H1 (cell line): ENCODE measurements around the gene BABAM2. TPM values are rescaled to one million over a fixed set of nuclear protein-coding genes. Genes with fewer than 3 reads are reported as not detected.

Experiments
- CTCF ChIA-PET: fragments of 300-600 bp; sonication (Branson Sonifier 250); formaldehyde crosslinking; loops from one replicate; lab custom pipeline; 2021; ENCODE audit not compliant: partially characterized antibody; lab: Charles Lee
- POLR2A ChIA-PET: fragments of 300-600 bp; sonication (Branson Sonifier 250); formaldehyde crosslinking; loops from one replicate; lab custom pipeline; 2021; ENCODE audit warnings: inconsistent platforms; ENCODE audit not compliant: partially characterized antibody; lab: Charles Lee
- DNase-seq, 2 experiments: peaks; one replicate each; pipeline versions ENCODE4 v3.0.0 to v3.0.0-alpha.2; 2010 to 2022; ENCODE audit warnings: low spot score in 2 of 2, low read depth in 1 of 2, mixed read lengths in 1 of 2
- FAIRE-seq: peaks from 2 replicates; lab custom pipeline; 2011; peaks lifted over from hg19 to GRCh38; lab: Jason Lieb, UNC
- H2AFZ ChIP-seq: 2 replicates; pipeline ENCODE4 v1.8.1; 2012; ENCODE audit warnings: low read length, inconsistent platforms
- H2AK5ac ChIP-seq: 2 replicates; pipeline ENCODE4 v1.6.1; 2013; ENCODE audit warnings: low read depth, low read length
- H2BK120ac ChIP-seq: replicated peaks from 2 replicates; pipeline ENCODE3; 2013; ENCODE audit warnings: low read depth, low read length, inconsistent platforms
- H2BK12ac ChIP-seq: 2 replicates; pipeline ENCODE4 v1.6.1; 2013; ENCODE audit warnings: low read depth, low read length
- H2BK15ac ChIP-seq: 2 replicates; pipeline ENCODE4 v1.6.1; 2013; ENCODE audit warnings: low read length
- H2BK20ac ChIP-seq: 2 replicates; pipeline ENCODE4 v1.6.1; 2013; ENCODE audit warnings: low read length
- H2BK5ac ChIP-seq: 2 replicates; pipeline ENCODE4 v1.6.1; 2013; ENCODE audit warnings: low read depth, low read length
- H3K14ac ChIP-seq: 2 replicates; pipeline ENCODE4 v1.6.1; 2013; ENCODE audit warnings: inconsistent platforms; ENCODE audit not compliant: insufficient read length
- H3K18ac ChIP-seq: 2 replicates; pipeline ENCODE4 v1.6.1; 2013; ENCODE audit warnings: low read length; ENCODE audit errors: extremely low read depth
- H3K23ac ChIP-seq: 2 replicates; pipeline ENCODE4 v1.6.1; 2013; ENCODE audit warnings: inconsistent platforms; ENCODE audit not compliant: insufficient read length
- H3K23me2 ChIP-seq: 2 replicates; pipeline ENCODE4 v1.6.1; 2013; ENCODE audit warnings: low read depth, low read length
- H3K27ac ChIP-seq: 2 replicates; pipeline ENCODE4 v1.6.1; 2011; ENCODE audit warnings: low read depth, low read length, inconsistent platforms
- H3K27me3 ChIP-seq, 4 experiments: replicated peaks in 1 of 4; 1 replicate in 1 of 4; 2 replicates in 3 of 4; pipeline versions ENCODE4 v1.6.1 to v1.8.1; 2011 to 2013; ENCODE audit warnings: low read length in 3 of 4, mild to moderate bottlenecking in 3 of 4, inconsistent platforms in 2 of 4, mixed read lengths in 2 of 4, moderate library complexity in 1 of 4; ENCODE audit not compliant: control insufficient read depth in 3 of 4, insufficient read depth in 3 of 4; ENCODE audit errors: extremely low read depth in 1 of 4
- H3K36me3 ChIP-seq, 4 experiments: 2 replicates each; pipeline versions ENCODE4 v1.6.1 to v1.8.1; 2011 to 2013; ENCODE audit warnings: mild to moderate bottlenecking in 4 of 4, low read length in 3 of 4, moderate library complexity in 2 of 4, control low read depth in 1 of 4, inconsistent platforms in 1 of 4; ENCODE audit not compliant: insufficient read depth in 4 of 4, control insufficient read depth in 2 of 4
- H3K4ac ChIP-seq: replicated peaks from 2 replicates; pipeline ENCODE3; 2013; ENCODE audit warnings: low read length, low read depth, mixed read lengths, inconsistent platforms; ENCODE audit not compliant: insufficient read length
- H3K4me1 ChIP-seq, 4 experiments: replicated peaks in 1 of 4; 1 replicate in 1 of 4; 2 replicates in 3 of 4; pipeline versions ENCODE4 v1.6.1 to v1.8.1; 2011 to 2013; ENCODE audit warnings: low read length in 3 of 4, inconsistent platforms in 2 of 4, mixed read lengths in 1 of 4; ENCODE audit not compliant: insufficient read depth in 4 of 4, control insufficient read depth in 3 of 4
- H3K4me2 ChIP-seq, 2 experiments: 2 replicates each; pipeline versions ENCODE4 v1.6.1 to v1.8.1; 2011 to 2013; ENCODE audit warnings: low read depth in 2 of 2, low read length in 2 of 2, control low read depth in 1 of 2, inconsistent platforms in 1 of 2, mild to moderate bottlenecking in 1 of 2; ENCODE audit not compliant: insufficient read depth in 1 of 2
- H3K4me3 ChIP-seq, 4 experiments: fragments of 200-600, 300-600 bp in 1 of 4; sonication (generic), shearing (Covaris generic), sonication (Bioruptor Twin) in 1 of 4; 2 replicates each; pipeline versions ENCODE4 v1.5.1 to v1.8.1; 2011 to 2016; ENCODE audit warnings: low read length in 4 of 4, low read depth in 3 of 4, control low read depth in 2 of 4, inconsistent platforms in 2 of 4, mild to moderate bottlenecking in 2 of 4, mixed read lengths in 1 of 4, moderate library complexity in 1 of 4; ENCODE audit not compliant: insufficient read depth in 2 of 4; ENCODE audit errors: extremely low read depth in 1 of 4
- H3K56ac ChIP-seq: replicated peaks from 2 replicates; pipeline ENCODE3; 2013; ENCODE audit warnings: low read depth, mild to moderate bottlenecking, mixed read lengths, low read length, inconsistent platforms; ENCODE audit not compliant: insufficient read length
- H3K79me1 ChIP-seq: 2 replicates; pipeline ENCODE4 v1.6.1; 2013; ENCODE audit warnings: low read depth, low read length, control low read depth
- H3K79me2 ChIP-seq, 2 experiments: 2 replicates each; pipeline versions ENCODE4 v1.6.1 to v1.8.1; 2012 to 2013; ENCODE audit warnings: low read length in 2 of 2, mild to moderate bottlenecking in 2 of 2, inconsistent platforms in 1 of 2; ENCODE audit not compliant: insufficient read depth in 2 of 2, control insufficient read depth in 1 of 2
- H3K9ac ChIP-seq, 4 experiments: replicated peaks in 1 of 4; 1 replicate in 1 of 4; 2 replicates in 3 of 4; pipeline versions ENCODE4 v1.6.1 to v1.8.1; 2011 to 2013; ENCODE audit warnings: low read depth in 3 of 4, low read length in 3 of 4, control low read depth in 2 of 4, mild to moderate bottlenecking in 2 of 4, moderate library complexity in 2 of 4, inconsistent platforms in 1 of 4; ENCODE audit errors: extremely low read depth in 1 of 4
- H3K9me3 ChIP-seq, 2 experiments: 2 replicates each; pipeline versions ENCODE4 v1.6.1 to v1.8.1; 2012 to 2013; ENCODE audit warnings: mild to moderate bottlenecking in 2 of 2, moderate library complexity in 2 of 2, control low read depth in 1 of 2, inconsistent platforms in 1 of 2, low read depth in 1 of 2, low read length in 1 of 2, mixed read lengths in 1 of 2; ENCODE audit not compliant: insufficient read depth in 2 of 2
- H4K20me1 ChIP-seq, 2 experiments: replicated peaks in 1 of 2; 2 replicates each; pipeline versions ENCODE3 to v1.8.1; 2011 to 2013; ENCODE audit warnings: inconsistent platforms in 2 of 2, low read length in 2 of 2, mild to moderate bottlenecking in 1 of 2; ENCODE audit not compliant: insufficient read depth in 2 of 2, control insufficient read depth in 1 of 2
- H4K5ac ChIP-seq: 2 replicates; pipeline ENCODE4 v1.6.1; 2013; ENCODE audit warnings: low read length, low read depth, mixed read lengths, inconsistent platforms; ENCODE audit not compliant: insufficient read length
- H4K8ac ChIP-seq: 2 replicates; pipeline ENCODE4 v1.8.0; 2013; ENCODE audit warnings: mild to moderate bottlenecking, moderate library complexity, low read length, inconsistent platforms; ENCODE audit not compliant: insufficient read depth; ENCODE audit errors: extremely low read depth
- H4K91ac ChIP-seq: replicated peaks from 2 replicates; pipeline ENCODE3; 2013; ENCODE audit warnings: low read length, mixed read lengths, inconsistent platforms; ENCODE audit not compliant: insufficient read length
- ATF2 ChIP-seq: IDR thresholded peaks from 2 replicates; pipeline ENCODE4 v1.6.1; 2012; ENCODE audit warnings: low read length, inconsistent platforms
- CEBPB ChIP-seq: IDR thresholded peaks from 2 replicates; pipeline ENCODE4 v1.6.1; 2012; ENCODE audit warnings: low read depth, low read length
- CHD1 ChIP-seq: IDR thresholded peaks from 2 replicates; pipeline ENCODE4 v1.6.1; 2012; ENCODE audit warnings: low read depth, low read length, improper control_type of control experiment
- E2F6 ChIP-seq: IDR thresholded peaks from 2 replicates; pipeline ENCODE4 v1.6.1; 2012; ENCODE audit warnings: inconsistent platforms
- EP300 ChIP-seq, 2 experiments: IDR thresholded peaks; 1 replicate in 1 of 2; 2 replicates in 1 of 2; pipeline ENCODE4 v1.6.1; 2011 to 2012; ENCODE audit warnings: low read depth in 2 of 2, low read length in 2 of 2, mild to moderate bottlenecking in 2 of 2, borderline replicate concordance in 1 of 2, inconsistent platforms in 1 of 2, moderate library complexity in 1 of 2
- EZH2 ChIP-seq: fragments of 200-600 bp; sonication (generic); IDR thresholded peaks from 2 replicates; pipeline ENCODE4 v1.7.1; 2012; ENCODE audit warnings: low read depth, mild to moderate bottlenecking, moderate library complexity, low read length, inconsistent platforms; ENCODE audit not compliant: severe bottlenecking
- FOSL1 ChIP-seq: IDR thresholded peaks from 2 replicates; pipeline ENCODE4 v1.6.1; 2011; ENCODE audit warnings: mild to moderate bottlenecking, low read depth, low read length, moderate library complexity; ENCODE audit not compliant: insufficient read depth
- GABPA ChIP-seq: IDR thresholded peaks from 2 replicates; pipeline ENCODE4 v1.6.1; 2011; ENCODE audit warnings: mild to moderate bottlenecking, low read length, moderate library complexity, borderline replicate concordance; ENCODE audit not compliant: insufficient read depth
- JUND ChIP-seq: IDR thresholded peaks from 2 replicates; pipeline ENCODE4 v1.6.1; 2011; ENCODE audit warnings: mild to moderate bottlenecking, improper control_type of control experiment, low read length
- POLR2AphosphoS5 ChIP-seq: IDR thresholded peaks from 2 replicates; pipeline ENCODE4 v1.6.1; 2011; ENCODE audit warnings: low read depth, low read length
- TBP ChIP-seq: IDR thresholded peaks from 2 replicates; pipeline ENCODE4 v1.6.1; 2011; ENCODE audit warnings: low read depth, low read length, improper control_type of control experiment
- TEAD4 ChIP-seq: IDR thresholded peaks from 2 replicates; pipeline ENCODE4 v1.6.1; 2012; ENCODE audit warnings: low read depth, low read length, inconsistent platforms, mixed read lengths
- ZNF274 ChIP-seq: IDR thresholded peaks from 2 replicates; pipeline ENCODE4 v1.7.0; 2012; ENCODE audit warnings: low read length, borderline replicate concordance; ENCODE audit errors: extremely low read depth
- whole genome bisulfite sequencing, 2 experiments: shearing (Covaris generic) in 1 of 2; methylation state at CpG; one replicate each; pipeline versions ENCODE4 v1.1.6 to v1.1.7; 2013 to 2015; ENCODE audit warnings: low lambda C conversion rate in 2 of 2, mixed read lengths in 2 of 2, inconsistent platforms in 1 of 2, low coverage in 1 of 2, missing lambda C conversion rate in 1 of 2; ENCODE audit not compliant: insufficient replicate concordance in 2 of 2, insufficient coverage in 1 of 2, insufficient read length in 1 of 2; ENCODE audit errors: extremely low coverage in 1 of 2, missing lambda C conversion rate in 1 of 2; 5-methylcytosine and 5-hydroxymethylcytosine counted together
- polyA plus RNA-seq, 7 experiments: library from polyadenylated mRNA; depleted of rRNA in 3 of 7; stranded (reverse) in 5 of 7; unstranded in 2 of 7; fragments of >200 nt in 5 of 7; fragments of 200-250 nt in 2 of 7; gene quantifications; 1 replicate in 5 of 7; 2 replicates in 1 of 7; 4 replicates in 1 of 7; pipeline versions ENCODE4 v1.2.1 to v1.2.3, GENCODE V29; 2011 to 2013; ENCODE audit warnings: missing spikeins in 2 of 7, mixed read lengths in 2 of 7
- total RNA-seq: library from RNA; stranded (reverse); fragmentation: NEBNext Ultra II Directional; extraction: Animal tissue kit (Norgen Biotek cat#: 25700); gene quantifications from 2 replicates; pipeline ENCODE4 v1.2.1, GENCODE V29; 2021

Gene BABAM2
- total and polyA plus RNA-seq, 2 of the 8 experiments (the other 6 are each of a cell fraction or from before 2014, with no cell fraction given), result 15.8 to 20.9 TPM

- H2BK15ac ChIP-seq, result no peak overlapping the region
- no peak overlapping the region for H3K4me3 ChIP-seq
- no peak overlapping the region for H2BK20ac ChIP-seq
- no peak overlapping the region for H3K9ac ChIP-seq
- no peak overlapping the region for H4K8ac ChIP-seq
- WGBS, 2 experiments, result 92% methylated on average over 1 of the region's 1 CpG; no CpG with 5 or more reads in 1 of the 2 experiments
- H3K36me3 ChIP-seq, result no peaks in the 10 kb centered on the region
- H3K79me1 ChIP-seq, result no peaks in the 10 kb centered on the region
- no peaks in the 10 kb centered on the region for H3K9me3 ChIP-seq
- CTCF ChIA-PET, result no interaction called here
- H2BK120ac ChIP-seq, result no peak overlapping the region
- no peak overlapping the region for H3K23ac ChIP-seq
- no peak overlapping the region for H3K56ac ChIP-seq
- POLR2A ChIA-PET, result no interaction called here
- no peaks in the 10 kb centered on the region for H4K20me1 ChIP-seq
- H3K14ac ChIP-seq, result no peak overlapping the region
- no peak overlapping the region for H2BK12ac ChIP-seq
- no peak overlapping the region for H3K18ac ChIP-seq
- H3K27me3 ChIP-seq, result no peaks in the 10 kb centered on the region
- H4K91ac ChIP-seq, result no peak overlapping the region
- no peak overlapping the region for H2AK5ac ChIP-seq
- H3K4me1 ChIP-seq, result no peaks in the 10 kb centered on the region
- no peak overlapping the region for H3K4me2 ChIP-seq
- no peak overlapping the region for H4K5ac ChIP-seq
- no peak overlapping the region for H3K27ac ChIP-seq
- no peaks in the 10 kb centered on the region for H3K23me2 ChIP-seq
- no peak for DNase-seq
- H2AFZ ChIP-seq, result no peak overlapping the region
- no peak for FAIRE-seq
- H3K4ac ChIP-seq, result no peak overlapping the region
- no peak overlapping the region for H2BK5ac ChIP-seq
- no peaks in the 10 kb centered on the region for H3K79me2 ChIP-seq
- TF ChIP-seq EP300 (IDR thresholded peaks at IDR 0.05; ENCODE audit: borderline replicate concordance in 1 of 2, low read depth in 2 of 2, low read length in 2 of 2) (no peak), GABPA (no peak), POLR2AphosphoS5 (no peak), FOSL1 (no peak), E2F6 (no peak), CEBPB (no peak), ATF2 (no peak), TEAD4 (no peak), CHD1 (no peak), JUND (no peak), TBP (no peak), ZNF274 (no peak), EZH2 (no peak)
Measured at GRCh38 chr2:28102455-28102874, 211.9 kb downstream of the BABAM2 start.
